Iris pigment epithelial cell (primary cell): ENCODE data around the gene MEOX2.

Experiments
- DNase-seq: peaks from one replicate; pipeline ENCODE4 v3.0.0-alpha.2; 2011; ENCODE audit warnings: low read depth

Gene MEOX2

DNA sequence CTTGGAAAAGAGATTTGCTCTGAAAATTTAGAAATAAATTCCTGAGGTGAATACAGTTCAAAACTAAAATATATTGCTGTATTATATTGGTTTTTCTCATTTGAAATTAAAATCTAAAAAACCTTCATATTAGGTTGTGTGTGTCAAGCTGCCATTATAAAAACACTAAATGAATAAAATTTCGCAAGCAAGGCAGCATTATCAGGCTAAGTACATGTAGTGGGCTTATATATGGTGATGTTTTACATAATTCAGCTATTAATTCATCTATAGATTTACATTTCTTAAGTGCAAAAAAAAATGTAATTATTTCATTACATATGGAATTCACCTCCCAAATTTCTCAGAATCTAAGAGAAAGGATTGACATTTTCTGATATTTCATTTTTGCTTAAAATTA lies 5.3 kb downstream of the MEOX2 start:
- DNase-seq, result no peak

- DNase-seq, result no peak
These were observed 6.0 kb downstream of the MEOX2 start for GRCh38 chr7:15680446-15680845.

GRCh38 chr7:15679306-15679705 lies 7.2 kb downstream of the MEOX2 start:
- DNase-seq, result no peak

- no peak for DNase-seq
These were observed 7.8 kb downstream of the MEOX2 start for GRCh38 chr7:15678653-15679052.

GRCh38 chr7:15675379-15675778 lies 11.1 kb downstream of the MEOX2 start:
- no peak for DNase-seq

DNA sequence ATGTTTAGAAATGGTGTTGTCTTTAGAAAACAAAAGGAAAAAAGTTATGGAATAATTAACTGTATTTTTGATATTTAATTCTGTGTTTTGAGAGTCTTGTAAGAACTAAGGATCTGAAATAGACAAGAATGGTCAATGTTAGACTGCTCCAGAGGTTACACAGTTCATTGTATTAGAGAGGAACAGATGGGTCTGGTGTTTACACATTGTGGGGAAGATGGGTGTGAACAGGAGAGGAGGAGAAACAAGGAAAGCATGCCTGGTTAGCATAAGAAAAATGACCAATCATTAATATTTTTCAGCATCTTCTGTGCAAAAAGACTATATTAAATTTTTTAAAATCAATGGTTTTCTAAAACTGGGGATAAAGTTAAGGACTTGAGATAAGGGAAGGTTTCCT lies 11.9 kb downstream of the MEOX2 start:
- DNase-seq, result no peak

DNA sequence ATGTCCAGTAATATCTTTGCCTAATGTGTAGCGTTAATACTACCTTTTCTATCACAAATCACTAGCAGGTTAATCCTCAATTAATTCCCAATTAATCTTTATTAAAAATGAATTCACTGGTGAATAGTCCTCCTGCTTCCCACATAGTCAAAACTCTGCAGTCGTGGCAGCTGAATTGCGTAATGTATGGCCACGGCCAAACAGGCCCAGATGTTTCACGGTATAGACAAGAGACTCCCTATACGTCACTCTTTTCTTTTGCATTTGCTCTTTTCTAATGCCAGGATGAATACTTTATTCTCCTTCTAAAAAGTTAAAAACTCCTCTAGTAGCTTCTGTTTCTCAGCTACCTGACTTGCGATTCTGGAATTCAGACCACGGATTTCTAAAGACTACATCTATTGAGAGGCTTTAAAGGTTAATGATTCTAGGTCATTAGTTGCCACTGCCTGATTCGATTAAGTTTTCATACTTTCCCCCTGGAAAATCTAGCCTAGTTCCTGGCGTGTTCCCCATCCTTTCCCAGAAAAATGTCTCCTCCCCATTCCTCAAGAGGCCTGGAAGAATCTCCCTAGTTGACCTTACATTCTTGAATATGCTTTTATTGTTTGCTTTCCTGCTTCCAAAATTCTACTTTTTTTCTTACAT lies 16.9 kb downstream of the MEOX2 start:
- no peak for DNase-seq

- DNase-seq, result no peak
These were observed 18.5 kb downstream of the MEOX2 start for GRCh38 chr7:15667991-15668390.

DNA sequence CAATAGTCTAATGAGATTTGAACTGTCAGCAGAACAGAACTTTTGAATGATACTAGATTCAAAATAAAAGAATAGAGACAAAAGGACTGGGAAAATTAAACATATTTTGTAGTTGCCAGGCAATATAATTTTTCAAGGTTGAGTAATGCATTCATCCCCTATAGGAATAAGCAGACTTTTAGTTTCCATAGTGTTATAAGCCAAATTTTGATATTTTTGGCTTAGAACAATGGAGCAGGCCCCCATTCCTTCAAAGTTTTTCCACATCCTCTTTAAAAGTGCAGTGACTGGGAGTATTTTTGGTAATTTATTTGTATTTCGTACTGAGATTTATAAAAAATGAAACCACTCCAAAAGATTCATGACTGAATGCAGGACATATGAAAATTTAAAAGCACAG lies 24.0 kb downstream of the MEOX2 start:
- DNase-seq, result no peak

DNA sequence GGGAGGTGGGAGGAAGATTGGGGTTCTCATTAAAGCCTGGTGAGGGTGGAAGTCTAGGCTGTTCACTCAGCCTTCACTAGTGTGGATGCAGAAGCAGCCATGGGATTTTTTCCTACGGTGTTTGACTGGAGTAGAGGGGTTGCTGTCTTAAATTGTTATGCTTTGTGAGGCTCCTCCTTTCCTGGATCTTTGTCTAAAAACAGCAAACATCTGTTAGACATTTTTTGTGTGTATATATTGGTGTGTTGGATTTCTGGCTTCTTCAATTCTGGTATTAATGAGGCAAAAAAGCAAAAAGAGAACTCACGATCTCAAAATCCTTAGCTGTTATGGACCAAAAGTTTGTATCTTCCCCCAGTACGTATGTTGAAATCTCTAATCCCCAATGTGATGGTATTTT lies 28.2 kb downstream of the MEOX2 start:
- DNase-seq, result no peak

GRCh38 chr7:15652776-15653290 lies 33.6 kb downstream of the MEOX2 start:
- DNase-seq, result no peak

- no peak for DNase-seq
These were observed 34.8 kb downstream of the MEOX2 start for GRCh38 chr7:15651693-15652092.

- no peak for DNase-seq
These were observed 35.7 kb downstream of the MEOX2 start for GRCh38 chr7:15650787-15651186.

DNA sequence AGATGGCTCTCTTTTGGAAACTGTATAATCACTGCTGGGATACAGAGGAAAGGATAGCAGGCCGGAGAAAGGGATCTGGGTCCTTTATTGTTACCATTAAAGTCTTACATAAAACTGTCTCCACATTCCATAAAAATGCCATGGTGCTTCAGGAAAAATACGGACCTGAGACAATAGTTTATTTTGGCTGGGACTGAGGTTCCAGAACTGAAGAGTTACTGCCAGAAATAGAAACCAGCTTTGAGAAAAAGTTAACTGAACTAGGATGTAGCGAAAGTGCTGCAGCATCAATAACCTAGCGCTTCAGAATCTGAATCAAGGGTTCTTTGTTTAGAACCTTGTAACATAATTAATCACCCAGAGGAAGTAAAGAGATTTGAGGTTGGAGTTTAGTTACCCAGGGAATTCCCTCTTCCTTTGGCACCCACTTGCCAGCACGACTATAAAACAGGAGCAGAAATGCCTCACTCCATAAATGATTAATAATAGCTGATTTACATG lies 38.0 kb downstream of the MEOX2 start:
- no peak for DNase-seq

GRCh38 chr7:15647309-15647708 lies 39.2 kb downstream of the MEOX2 start:
- no peak for DNase-seq

DNA sequence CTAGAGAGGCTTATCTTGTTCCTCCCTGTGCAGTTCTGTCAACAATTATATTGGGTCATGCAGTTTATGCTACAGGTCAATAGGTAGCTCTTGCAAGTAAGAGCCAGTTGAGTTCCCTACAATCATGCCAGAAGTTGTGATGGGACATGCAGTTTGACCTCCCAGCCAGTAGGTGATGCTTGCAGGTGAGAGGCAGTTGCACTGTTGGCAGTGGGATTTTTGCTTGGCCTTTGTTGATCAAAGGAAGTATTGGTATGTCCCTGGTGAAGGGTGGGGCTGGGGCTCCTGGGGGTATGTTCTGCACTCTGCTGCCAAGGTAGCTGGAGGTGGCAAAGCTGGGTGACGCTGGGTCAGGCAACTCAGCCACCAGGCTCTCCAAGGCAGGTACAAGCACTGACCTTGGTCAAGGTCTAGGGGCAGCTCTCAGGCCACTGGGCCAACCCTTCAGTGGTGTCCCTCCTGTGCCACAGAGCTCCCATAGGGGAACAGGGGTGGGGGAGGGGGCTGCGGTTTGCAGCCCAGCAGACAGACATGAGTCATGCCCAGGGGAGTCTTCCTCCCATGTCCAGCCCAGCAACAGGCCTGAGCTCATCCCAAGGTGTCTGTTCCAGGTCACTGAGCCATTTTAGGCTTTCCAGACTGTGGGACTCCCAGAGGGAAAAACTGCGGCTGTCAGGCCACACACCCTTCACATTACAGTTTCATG lies 43.3 kb downstream of the MEOX2 start:
- DNase-seq, result no peak

DNA sequence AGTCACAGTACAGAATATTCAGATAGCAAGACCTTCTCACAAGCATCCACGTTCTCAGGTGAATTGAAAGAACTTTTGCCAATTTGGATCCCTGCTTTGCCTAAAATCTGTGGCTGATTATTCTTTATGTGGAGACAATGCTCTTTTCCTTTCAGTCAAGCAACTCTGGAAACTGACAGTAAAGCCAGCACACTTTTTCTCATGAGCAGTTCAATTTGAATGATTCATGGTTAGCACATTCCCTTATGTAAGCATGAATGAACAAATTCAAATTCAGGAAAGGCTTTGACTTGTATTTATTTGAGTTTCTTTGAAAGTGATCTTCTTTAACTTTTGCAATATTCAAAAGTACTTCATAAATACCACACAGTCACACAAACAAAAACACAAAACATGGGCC lies 57.6 kb downstream of the MEOX2 start:
- DNase-seq, result peak; percentile 18

GRCh38 chr7:15626041-15626440 lies 60.4 kb downstream of the MEOX2 start:
- DNase-seq, result no peak

DNA sequence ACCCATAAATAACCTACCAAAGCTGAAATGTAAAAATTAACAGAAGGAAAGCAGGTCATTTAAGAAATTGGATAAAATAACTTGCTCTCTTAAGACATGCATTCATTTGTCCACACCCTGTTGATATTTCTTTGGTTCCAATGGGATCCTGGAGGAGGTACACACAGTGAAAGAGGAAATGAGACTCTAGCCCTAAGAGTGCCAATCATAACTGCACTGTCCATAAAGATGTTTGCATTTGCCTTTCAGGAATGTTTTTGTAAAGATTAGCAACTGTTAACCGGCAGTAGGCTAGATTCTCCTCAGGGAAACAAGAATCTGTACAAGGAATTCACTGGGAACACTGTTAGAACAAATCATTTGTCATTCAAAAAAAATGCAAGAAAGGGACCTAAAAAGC lies 61.0 kb downstream of the MEOX2 start:
- DNase-seq, result no peak

- DNase-seq, result no peak
These were observed 65.0 kb downstream of the MEOX2 start for GRCh38 chr7:15621468-15621867.

DNA sequence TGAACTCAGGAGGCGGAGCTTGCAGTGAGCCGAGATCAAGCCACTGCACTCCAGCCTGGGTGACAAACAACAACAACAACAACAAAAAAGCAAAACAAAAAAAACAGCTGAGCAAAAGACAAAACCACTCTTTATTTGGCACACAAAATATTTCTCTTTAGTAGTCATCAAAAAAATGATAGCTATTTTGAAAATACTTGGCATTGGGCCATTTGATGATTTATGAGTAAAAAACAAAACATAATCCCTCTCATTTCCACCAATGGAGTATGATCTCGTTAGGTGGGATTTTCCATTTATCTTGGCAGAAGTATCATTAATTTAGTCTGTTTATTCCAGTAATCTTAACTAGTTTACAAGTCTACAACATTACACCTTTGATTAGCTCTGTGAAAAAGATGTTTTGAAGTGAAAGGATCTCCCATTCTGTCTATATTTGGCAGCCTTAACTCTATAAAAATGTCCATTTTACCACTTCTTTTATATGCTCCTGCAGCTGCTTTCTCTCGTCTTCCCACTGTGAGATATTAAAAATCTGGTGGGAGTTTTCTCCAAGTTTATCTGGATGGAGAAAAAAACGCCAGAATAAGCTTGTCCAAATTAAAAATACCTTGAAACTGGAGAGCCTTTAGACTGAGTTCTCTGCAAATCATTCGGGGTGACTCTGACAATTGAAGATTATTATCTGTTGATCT lies 65.8 kb downstream of the MEOX2 start:
- DNase-seq, result peak; percentile 10

DNA sequence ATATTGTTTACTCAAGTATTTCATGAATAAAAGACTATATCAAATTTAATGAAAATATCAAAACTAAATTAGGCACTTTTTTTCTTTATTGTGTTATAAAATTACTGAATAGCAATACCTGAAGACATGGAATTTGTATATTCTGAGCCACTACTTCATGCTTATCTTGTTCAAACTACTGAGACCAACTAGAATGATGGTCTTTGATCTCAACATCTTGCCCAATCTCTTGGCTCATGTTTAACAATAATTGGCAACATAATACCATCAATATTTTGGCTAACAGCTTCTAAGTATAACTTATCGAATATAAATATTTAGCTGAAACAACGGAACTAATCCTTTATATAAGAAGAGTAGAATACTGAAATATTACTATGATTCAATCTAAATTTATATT lies 68.2 kb downstream of the MEOX2 start:
- no peak for DNase-seq

GRCh38 chr7:15612205-15612604 lies 74.3 kb downstream of the MEOX2 start:
- no peak for DNase-seq
